ENCODE measurements around the gene RFXANK.
A peak's percentile ranks its signal among the peaks of the same experiment; 100 is the strongest.
"Not testable (repeated sequence)": the region's sequence is repeated elsewhere in the genome, so short reads cannot be mapped to it uniquely, and the experiment has no call there.

Gene RFXANK

GRCh38 chr19:19214892-19215291 is 22.8 kb downstream of the RFXANK start:
- no peak overlapping the region for H3K4me3 ChIP-seq (ENCODE audit: control insufficient read depth, low read depth, low read length)
- TF ChIP-seq CTCF (IDR thresholded peaks at IDR 0.05; ENCODE audit: control insufficient read depth, insufficient read depth, low read depth, low read length, missing control alignments): no peak
- DNase-seq (ENCODE audit: low read depth): no peak

- no peak for DNase-seq (ENCODE audit: low read depth)
- no peak for TF ChIP-seq CTCF (IDR thresholded peaks at IDR 0.05; ENCODE audit: control insufficient read depth, insufficient read depth, low read depth, low read length, missing control alignments)
- H3K4me3 ChIP-seq (ENCODE audit: control insufficient read depth, low read depth, low read length): no peak overlapping the region
These were observed 23.7 kb downstream of the RFXANK start for GRCh38 chr19:19215792-19216191.

- no peak overlapping the region for H3K4me3 ChIP-seq (ENCODE audit: control insufficient read depth, low read depth, low read length)
- TF ChIP-seq CTCF (IDR thresholded peaks at IDR 0.05; ENCODE audit: control insufficient read depth, insufficient read depth, low read depth, low read length, missing control alignments): peak; percentile 4
- DNase-seq (ENCODE audit: low read depth): no peak
These were observed 25.0 kb downstream of the RFXANK start for GRCh38 chr19:19217099-19217498.

- DNase-seq (ENCODE audit: low read depth): no peak
- TF ChIP-seq CTCF (IDR thresholded peaks at IDR 0.05; ENCODE audit: control insufficient read depth, insufficient read depth, low read depth, low read length, missing control alignments): no peak
- no peak overlapping the region for H3K4me3 ChIP-seq (ENCODE audit: control insufficient read depth, low read depth, low read length)
These were observed 26.9 kb downstream of the RFXANK start for GRCh38 chr19:19218911-19219310.

- H3K4me3 ChIP-seq (ENCODE audit: control insufficient read depth, low read depth, low read length); DNase-seq (ENCODE audit: low read depth): not testable (repeated sequence)
These were observed 28.9 kb downstream of the RFXANK start for GRCh38 chr19:19221000-19221399.

- H3K4me3 ChIP-seq (ENCODE audit: control insufficient read depth, low read depth, low read length): no peak overlapping the region
- DNase-seq (ENCODE audit: low read depth): no peak
- TF ChIP-seq CTCF (IDR thresholded peaks at IDR 0.05; ENCODE audit: control insufficient read depth, insufficient read depth, low read depth, low read length, missing control alignments): no peak
These were observed 31.0 kb downstream of the RFXANK start for GRCh38 chr19:19223060-19223459.

- no peak for TF ChIP-seq CTCF (IDR thresholded peaks at IDR 0.05; ENCODE audit: control insufficient read depth, insufficient read depth, low read depth, low read length, missing control alignments)
- no peak overlapping the region for H3K4me3 ChIP-seq (ENCODE audit: control insufficient read depth, low read depth, low read length)
- DNase-seq (ENCODE audit: low read depth): no peak
These were observed 31.6 kb downstream of the RFXANK start for GRCh38 chr19:19223636-19224035.

Measured in AG09309 (cell line).